SH-SY5Y (cell line): ENCODE data around the gene ZBTB40.

Source experiments
- GATA2 ChIP-seq: IDR thresholded peaks from 2 replicates; pipeline ENCODE4 v1.6.1; 2011; ENCODE audit warnings: mild to moderate bottlenecking, low read depth, low read length
- GATA3 ChIP-seq: IDR thresholded peaks from 2 replicates; pipeline ENCODE4 v1.6.1; 2011; ENCODE audit warnings: low read depth, mild to moderate bottlenecking, low read length, moderate library complexity

DNA sequence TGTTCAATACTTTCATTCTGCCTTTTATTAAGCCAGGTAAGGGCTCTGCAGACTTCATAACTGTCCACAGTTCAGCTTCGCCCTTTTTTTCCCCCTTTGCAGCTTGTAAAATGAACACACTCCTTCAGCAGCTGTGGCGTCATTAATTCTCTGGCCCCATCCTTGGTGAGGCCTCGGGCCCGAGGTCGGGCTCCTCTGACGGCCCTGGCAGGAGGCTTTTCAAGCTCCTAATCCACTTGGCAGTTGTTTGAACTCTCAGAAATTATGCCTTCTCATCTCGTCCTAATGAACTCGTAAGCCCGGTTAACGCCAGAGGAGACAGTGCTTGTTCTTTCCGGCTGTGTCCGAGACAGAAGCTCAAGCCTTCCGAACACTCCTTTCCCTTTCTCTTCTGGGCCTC is 93.5 kb downstream of the ZBTB40 start:
- no peak for TF ChIP-seq GATA2
- no peak for TF ChIP-seq GATA3
